Subcutaneous abdominal adipose tissue (tissue), 5 donors: ENCODE results near the gene TRABD2B.

Experiments used
- H3K27ac ChIP-seq: one replicate; pipeline ENCODE4 v1.7.0; 2013; ENCODE audit warnings: low read depth, mild to moderate bottlenecking, inconsistent platforms, low read length, moderate library complexity
- H3K27me3 ChIP-seq, 5 donors: one replicate each; pipeline ENCODE4 v1.7.0; 2013; ENCODE audit warnings: low read length in 5 of 5, inconsistent platforms in 1 of 5; ENCODE audit not compliant: control insufficient read depth in 5 of 5, insufficient read depth in 4 of 5
- H3K36me3 ChIP-seq, 5 donors: one replicate each; pipeline ENCODE4 v1.7.0; 2013; ENCODE audit warnings: low read length in 5 of 5; ENCODE audit not compliant: control insufficient read depth in 5 of 5, insufficient read depth in 5 of 5
- H3K4me1 ChIP-seq, 5 donors: one replicate each; pipeline ENCODE4 v1.7.0; 2013; ENCODE audit warnings: low read length in 5 of 5, mild to moderate bottlenecking in 3 of 5, moderate library complexity in 1 of 5; ENCODE audit not compliant: control insufficient read depth in 5 of 5, insufficient read depth in 5 of 5
- H3K4me3 ChIP-seq, 5 donors: one replicate each; pipeline ENCODE4 v1.7.0; 2013; ENCODE audit warnings: low read length in 5 of 5, low read depth in 1 of 5
- H3K9ac ChIP-seq, 5 donors: one replicate each; pipeline ENCODE4 v1.7.0; 2013; ENCODE audit warnings: low read length in 5 of 5, mild to moderate bottlenecking in 4 of 5, moderate library complexity in 3 of 5
- H3K9me3 ChIP-seq, 5 donors: one replicate each; pipeline ENCODE4 v1.7.0; 2013; ENCODE audit warnings: low read length in 5 of 5; ENCODE audit not compliant: control insufficient read depth in 5 of 5
- donor health status: healthy.
- donor health status: healthy.
- donor health status: healthy.
- donor health status: healthy.
- donor health status: healthy.

The TRABD2B gene

DNA sequence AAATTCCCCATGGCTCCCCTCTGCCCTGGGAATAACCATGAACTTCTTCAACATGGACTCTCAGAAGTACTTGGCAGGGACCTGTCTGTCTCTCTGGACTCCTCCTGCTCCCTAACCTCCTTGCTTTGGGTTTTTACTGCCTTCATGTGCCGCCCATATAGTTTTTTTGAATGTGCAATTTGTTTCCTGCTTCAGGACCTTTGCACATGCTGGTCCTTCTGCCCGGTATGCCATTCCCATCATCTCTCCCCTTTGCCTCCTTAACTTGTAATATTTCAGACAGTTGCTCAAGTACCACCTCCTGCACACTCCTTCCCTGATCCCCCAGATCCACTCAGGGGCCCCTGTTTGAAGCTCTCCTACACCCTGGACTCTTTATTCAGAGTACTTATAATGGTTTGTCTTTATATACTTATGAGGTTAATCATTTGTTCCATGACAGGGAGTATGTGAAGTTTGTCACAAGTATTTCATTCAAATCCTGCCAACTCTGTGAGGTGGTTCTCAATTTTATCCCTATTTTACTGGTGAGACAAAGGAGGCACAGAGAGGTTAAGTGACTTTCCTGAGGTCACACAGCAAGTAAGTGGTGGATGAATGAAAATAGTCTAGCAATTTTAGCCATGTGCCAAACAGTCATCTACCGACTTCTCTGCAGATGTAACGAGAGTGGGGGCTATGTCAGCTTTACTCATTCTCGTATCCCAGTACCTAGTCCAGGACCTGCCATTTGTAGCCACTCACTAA is 180.7 kb downstream of the TRABD2B start:
- Histone ChIP-seq H3K27me3 (peaks cover 0 to 11% (median 2%) of the 10 kb centered on the region in 5 donors), H3K27ac (no peak overlapping the region), H3K4me1 (peaks cover 0 to 10% (median 9%) of the 10 kb centered on the region in 5 donors), H3K9ac (no peak overlapping the region), H3K36me3 (no peaks in the 10 kb centered on the region), H3K9me3 (no peaks in the 10 kb centered on the region), H3K4me3 (no peak overlapping the region)

DNA sequence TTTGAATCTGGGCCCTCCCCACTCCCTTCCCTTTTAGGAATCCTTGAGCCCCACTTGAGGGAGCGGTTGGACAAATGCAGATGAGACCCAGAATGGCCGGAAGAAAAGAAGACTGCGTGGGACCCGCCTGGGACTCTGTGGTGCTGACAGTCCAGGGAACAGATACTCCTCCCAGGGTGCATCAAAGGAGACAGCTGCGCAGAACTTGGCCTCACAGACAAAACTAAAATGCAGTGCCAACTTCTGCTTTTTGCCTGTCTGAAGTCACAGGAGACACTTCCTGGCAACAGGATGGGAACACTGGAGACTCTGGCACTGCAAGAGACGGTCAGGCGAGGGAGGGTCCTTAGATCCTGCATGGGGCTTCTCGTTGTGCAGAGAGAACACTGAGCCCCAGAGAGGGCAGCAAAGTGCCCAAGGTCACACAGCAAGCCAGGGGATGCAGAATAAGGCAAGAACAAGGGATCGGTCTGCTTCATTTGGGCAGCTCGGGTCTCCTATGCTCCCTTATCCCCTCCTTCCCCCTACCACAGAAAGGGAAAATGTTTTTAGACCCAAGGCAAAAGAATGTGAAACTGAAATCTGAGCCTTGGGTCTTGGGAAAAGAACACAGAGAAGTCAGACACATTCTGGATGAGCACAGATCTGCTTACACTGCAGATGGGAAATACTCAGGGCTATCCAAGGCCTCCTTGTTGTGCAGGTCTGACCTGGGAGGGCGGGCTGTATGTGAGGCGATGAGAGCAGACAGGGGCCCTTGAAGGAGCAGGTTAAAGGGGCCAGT is 182.4 kb downstream of the TRABD2B start:
- Histone ChIP-seq H3K27ac (no peak overlapping the region), H3K36me3 (no peaks in the 10 kb centered on the region), H3K9me3 (no peaks in the 10 kb centered on the region), H3K4me1 (peaks cover 0 to 10% (median 9%) of the 10 kb centered on the region in 5 donors), H3K27me3 (peaks cover 0 to 11% (median 0%) of the 10 kb centered on the region in 5 donors), H3K9ac (no peak overlapping the region), H3K4me3 (peak overlapping the region in 1 of 5 donors; percentile 12)

DNA sequence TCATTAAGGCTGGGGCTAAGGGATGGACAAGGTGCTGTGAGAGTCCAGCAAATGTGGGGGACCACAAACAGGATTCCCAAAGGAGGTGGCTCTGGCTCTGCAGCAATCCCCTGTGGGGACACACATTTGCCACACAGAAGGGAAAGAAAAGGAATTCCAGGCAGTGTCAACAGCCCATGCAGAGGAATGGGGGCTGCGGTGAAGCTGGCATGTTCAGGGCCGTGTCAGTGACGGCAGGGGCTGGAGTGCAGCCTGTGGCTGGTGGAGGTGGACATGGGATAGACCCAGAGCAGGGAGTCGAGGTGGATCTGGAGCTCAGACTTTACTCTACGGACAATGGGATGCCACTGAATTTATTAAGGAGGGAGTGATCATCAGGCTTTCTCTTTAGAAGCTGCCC is 183.2 kb downstream of the TRABD2B start:
- H3K27ac ChIP-seq: no peak overlapping the region
- no peaks in the 10 kb centered on the region for H3K9me3 ChIP-seq
- no peaks in the 10 kb centered on the region for H3K36me3 ChIP-seq
- peaks cover 0 to 10% (median 9%) of the 10 kb centered on the region in 5 donors for H3K4me1 ChIP-seq
- peaks cover 0 to 11% (median 0%) of the 10 kb centered on the region in 5 donors for H3K27me3 ChIP-seq
- no peak overlapping the region for H3K9ac ChIP-seq
- no peak overlapping the region for H3K4me3 ChIP-seq

DNA sequence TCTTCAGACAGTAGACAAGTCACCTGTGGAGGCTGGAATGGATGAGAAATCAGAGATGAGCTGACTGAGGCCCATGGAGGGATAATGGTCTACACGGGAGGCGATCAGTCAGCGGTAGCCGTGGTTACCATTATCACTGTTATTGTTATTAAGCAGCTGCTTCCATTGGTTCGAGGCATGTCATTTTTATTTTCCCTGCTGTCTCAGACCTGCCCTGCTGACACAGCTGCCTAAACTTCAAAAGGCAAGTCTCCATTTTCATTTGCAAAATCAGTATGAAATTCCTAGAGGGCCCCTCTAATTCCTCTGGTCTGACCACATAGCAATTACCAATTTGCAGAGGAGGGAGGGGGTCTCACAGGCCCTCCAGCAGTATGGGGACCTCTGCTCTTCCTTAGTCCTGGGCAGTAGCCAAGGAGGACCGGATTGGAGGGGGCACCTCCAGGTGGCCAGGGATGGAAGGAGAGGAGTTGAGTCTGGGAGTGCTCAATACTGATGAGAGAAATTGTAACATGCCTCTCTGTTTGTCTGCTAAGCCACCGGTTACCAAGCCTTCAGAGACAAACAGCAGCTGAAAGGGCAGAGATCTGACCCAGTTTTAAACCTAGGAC is 184.2 kb downstream of the TRABD2B start:
- no peak overlapping the region for H3K27ac ChIP-seq
- H3K27me3 ChIP-seq: peaks cover 0 to 6% (median 0%) of the 10 kb centered on the region in 5 donors
- H3K36me3 ChIP-seq: no peaks in the 10 kb centered on the region
- H3K4me3 ChIP-seq: no peak overlapping the region
- H3K4me1 ChIP-seq: peaks cover 0 to 10% (median 9%) of the 10 kb centered on the region in 5 donors
- H3K9ac ChIP-seq: no peak overlapping the region
- no peaks in the 10 kb centered on the region for H3K9me3 ChIP-seq

DNA sequence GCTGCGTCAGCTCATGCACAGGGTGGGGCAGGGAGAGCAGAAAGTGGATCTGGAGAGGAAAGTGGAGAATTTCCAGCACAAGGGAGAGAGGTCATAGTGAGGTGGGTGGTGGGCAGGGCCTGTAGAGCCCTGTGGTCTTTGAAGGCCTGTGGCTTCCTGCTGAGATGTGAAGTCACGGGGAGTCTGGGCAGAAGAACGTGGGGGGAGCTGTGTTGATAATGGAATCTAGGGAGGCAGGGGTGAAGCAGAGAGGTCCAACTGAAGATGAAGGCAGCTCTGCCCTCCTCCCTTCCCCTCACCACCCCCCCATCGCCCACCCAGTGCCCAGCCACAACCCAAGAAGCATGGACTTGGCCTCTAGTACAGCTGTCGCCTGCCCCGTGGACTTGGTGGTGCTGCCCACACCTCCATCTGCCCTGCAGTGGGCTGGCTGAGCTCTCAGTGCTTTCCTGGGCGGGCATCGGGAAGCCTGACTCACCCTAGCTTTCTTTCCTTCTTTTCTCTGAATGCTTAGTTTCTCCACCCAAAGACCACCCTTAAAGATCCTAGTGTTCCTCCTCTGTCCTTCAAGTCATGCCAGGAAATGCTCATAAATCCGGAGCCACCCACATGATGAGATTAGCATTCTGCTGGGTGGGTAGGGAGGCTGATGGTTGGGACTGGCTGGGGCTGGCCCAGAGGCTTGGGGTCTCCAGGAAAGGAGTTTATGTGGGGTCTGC is 186.1 kb downstream of the TRABD2B start:
- Histone ChIP-seq H3K9me3 (no peaks in the 10 kb centered on the region), H3K4me1 (peaks cover 0 to 10% (median 9%) of the 10 kb centered on the region in 5 donors), H3K36me3 (no peaks in the 10 kb centered on the region), H3K9ac (no peak overlapping the region), H3K4me3 (no peak overlapping the region), H3K27ac (no peak overlapping the region), H3K27me3 (peaks cover 0 to 6% (median 0%) of the 10 kb centered on the region in 5 donors)

DNA sequence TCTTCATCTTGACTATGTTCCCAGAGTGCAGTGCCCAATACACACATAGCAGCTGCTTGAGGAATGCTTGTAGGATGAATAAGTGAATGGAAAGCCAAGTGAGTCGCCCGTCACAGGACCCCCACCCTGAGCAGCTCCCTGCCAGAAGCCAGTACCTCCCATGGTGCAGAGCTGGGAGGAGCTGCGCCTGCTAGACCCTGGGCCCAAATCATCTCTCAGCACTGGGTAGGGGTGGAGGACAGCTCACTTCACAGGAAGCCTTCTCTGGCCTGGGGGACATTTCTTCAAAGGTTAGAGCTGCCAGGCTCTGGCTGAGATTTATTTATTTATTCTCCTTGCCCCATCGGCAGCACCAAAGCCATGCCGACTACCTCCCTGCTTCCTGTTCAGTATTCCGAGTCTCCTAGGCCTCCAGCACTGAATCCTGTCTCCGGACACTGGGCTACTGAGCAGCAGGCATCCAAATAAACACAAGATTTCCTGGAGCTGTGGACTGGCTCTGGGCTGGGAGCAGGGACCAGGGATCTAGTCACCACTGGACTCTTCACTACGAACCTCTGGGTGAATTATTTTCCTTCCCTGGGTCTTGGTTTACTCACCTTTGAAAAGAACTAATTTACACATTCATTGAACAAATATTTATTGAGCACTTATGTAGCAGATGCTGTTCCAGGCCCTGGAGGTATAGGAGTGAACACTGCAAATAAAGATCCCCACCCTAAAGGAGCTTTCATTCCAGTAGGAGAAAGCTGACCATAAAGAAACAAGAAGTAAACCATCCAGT is 187.7 kb downstream of the TRABD2B start:
- Histone ChIP-seq H3K9me3 (no peaks in the 10 kb centered on the region), H3K27me3 (peaks cover 0 to 6% (median 0%) of the 10 kb centered on the region in 5 donors), H3K36me3 (no peaks in the 10 kb centered on the region), H3K9ac (no peak overlapping the region), H3K4me3 (no peak overlapping the region), H3K4me1 (peaks cover 0 to 3% (median 2%) of the 10 kb centered on the region in 5 donors), H3K27ac (no peak overlapping the region)

DNA sequence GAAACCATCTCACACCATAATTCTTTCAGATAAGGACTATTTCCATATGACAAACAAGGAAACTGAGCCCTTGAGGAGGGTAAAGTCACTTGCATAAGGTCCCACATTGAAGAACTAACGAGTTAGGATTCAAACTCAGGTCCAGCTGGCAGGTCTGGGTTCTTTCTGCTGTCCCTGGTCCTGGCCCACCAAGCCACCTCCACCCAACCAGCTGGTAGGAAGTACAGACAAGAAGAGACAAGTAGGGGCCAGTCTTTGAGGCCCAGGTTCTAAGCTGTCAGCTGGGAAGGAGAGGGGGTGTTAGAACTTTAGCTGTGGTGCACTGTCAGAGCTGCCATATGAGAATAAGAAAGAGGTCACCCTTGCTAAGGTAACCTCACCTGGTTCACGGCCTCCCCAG is 188.6 kb downstream of the TRABD2B start:
- H3K9ac ChIP-seq: no peak overlapping the region
- H3K27ac ChIP-seq: no peak overlapping the region
- H3K4me1 ChIP-seq: no peaks in the 10 kb centered on the region
- no peaks in the 10 kb centered on the region for H3K36me3 ChIP-seq
- no peaks in the 10 kb centered on the region for H3K9me3 ChIP-seq
- H3K27me3 ChIP-seq: peaks cover 0 to 6% (median 0%) of the 10 kb centered on the region in 5 donors
- no peak overlapping the region for H3K4me3 ChIP-seq

DNA sequence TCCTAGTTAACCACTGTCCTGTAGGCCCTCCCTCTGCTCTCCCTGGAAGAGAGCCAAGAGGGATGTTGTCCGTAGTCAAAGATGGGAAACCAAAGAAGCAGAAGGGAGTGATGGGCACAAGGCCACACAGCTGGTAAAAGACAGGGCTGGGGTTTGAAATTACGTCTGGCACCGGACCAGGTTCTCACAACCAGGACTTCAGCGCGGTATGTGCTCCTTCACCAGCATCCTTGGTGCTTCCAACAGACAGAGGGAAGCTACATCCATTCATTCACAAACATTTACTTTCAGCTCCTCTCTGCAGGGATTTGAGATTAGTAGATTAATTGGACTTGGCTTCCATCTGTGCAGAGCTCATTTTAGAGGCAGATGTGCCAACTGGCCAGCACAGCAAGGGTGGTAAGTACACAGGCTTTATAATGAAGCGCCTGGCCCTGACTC is 191.2 kb downstream of the TRABD2B start:
- Histone ChIP-seq H3K4me1 (no peaks in the 10 kb centered on the region), H3K9ac (no peak overlapping the region), H3K9me3 (peaks cover 0 to 3% (median 0%) of the 10 kb centered on the region in 5 donors), H3K36me3 (no peaks in the 10 kb centered on the region), H3K27ac (no peak overlapping the region), H3K27me3 (no peaks in the 10 kb centered on the region), H3K4me3 (no peak overlapping the region)

DNA sequence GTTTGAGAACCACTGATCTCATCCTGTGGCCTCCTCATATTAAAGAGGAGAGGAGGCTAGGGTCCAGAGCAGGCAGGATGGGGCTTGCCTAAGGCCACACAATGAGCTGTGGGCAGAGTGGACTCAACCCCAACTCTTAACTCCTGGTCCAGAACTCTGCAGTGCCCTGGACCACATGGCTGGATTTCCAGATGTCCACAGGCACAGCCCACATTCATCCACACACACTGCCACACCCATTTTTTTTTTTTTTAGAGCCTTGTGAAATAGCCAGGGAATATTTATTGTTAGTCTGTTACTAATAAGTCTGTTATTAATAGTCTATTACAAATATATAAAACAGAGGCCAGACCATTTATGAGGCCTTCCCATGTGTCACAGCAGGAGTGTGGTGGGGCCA is 192.2 kb downstream of the TRABD2B start:
- Histone ChIP-seq H3K9me3 (peaks cover 0 to 3% (median 0%) of the 10 kb centered on the region in 5 donors), H3K27me3 (no peaks in the 10 kb centered on the region), H3K27ac (no peak overlapping the region), H3K36me3 (no peaks in the 10 kb centered on the region), H3K4me1 (no peaks in the 10 kb centered on the region), H3K9ac (no peak overlapping the region), H3K4me3 (no peak overlapping the region)
